Measurements from ENCODE around the gene TCEANC2.

The TCEANC2 gene

DNA sequence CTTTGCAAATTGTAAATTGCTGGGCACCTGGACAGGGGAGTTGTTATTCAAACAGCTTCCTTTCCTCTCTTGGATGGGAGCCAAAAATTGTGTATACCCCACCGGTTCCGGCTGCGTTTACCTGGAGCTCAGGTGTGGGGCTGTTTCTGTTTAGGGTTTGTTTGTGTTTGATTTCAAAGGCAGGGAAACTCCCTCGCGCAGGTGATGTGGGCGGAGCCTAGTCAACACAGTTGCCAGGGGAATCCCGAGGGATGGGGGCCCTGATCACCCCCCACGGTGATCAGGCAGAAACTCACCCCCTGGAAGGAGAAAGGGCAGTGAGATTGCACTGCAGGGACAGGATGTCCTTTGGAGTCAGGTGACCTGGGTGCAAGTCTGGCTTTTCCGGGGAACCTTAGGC is 71.1 kb downstream of the TCEANC2 start:
- no peak for TF ChIP-seq CTCF (IDR thresholded peaks at IDR 0.05; ENCODE audit: extremely low read depth, insufficient read depth, missing control alignments)
- no peak for DNase-seq (ENCODE audit: low spot score)
- in situ Hi-C loops (cut with MboI; ENCODE audit: low pct_unique_long_range_greater_than_20kb, low sequenced_read_pairs, unreplicated experiment), result loop anchor here (25.0 kb wide), 1 partner anchor 363 kb away; no protein-coding TSS in a partner anchor

DNA sequence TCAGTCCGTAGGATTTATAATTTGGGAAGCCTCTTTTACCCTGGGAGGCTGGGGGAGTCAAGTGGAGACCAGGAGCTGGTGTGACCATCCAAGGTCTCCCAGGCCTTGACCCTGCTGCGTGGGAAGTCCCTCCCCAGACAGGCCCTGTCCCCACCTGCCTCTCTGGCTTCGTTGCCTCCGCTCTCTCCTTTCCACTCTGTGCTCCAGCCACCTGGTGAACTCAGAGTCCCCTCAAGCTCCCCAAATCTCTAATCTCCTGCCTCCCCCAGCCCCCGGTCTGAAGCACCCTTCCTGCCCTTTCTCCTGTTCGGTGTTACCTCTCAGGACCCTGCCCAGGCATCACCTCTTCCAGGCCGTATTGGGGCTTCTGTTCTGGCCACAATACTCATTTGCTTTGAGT is 71.5 kb downstream of the TCEANC2 start:
- in situ Hi-C loops (cut with MboI; ENCODE audit: low pct_unique_long_range_greater_than_20kb, low sequenced_read_pairs, unreplicated experiment), result loop anchor here (25.0 kb wide), 1 partner anchor 362 kb away; no protein-coding TSS in a partner anchor
- no peak for TF ChIP-seq CTCF (IDR thresholded peaks at IDR 0.05; ENCODE audit: extremely low read depth, insufficient read depth, missing control alignments)
- no peak for DNase-seq (ENCODE audit: low spot score)

DNA sequence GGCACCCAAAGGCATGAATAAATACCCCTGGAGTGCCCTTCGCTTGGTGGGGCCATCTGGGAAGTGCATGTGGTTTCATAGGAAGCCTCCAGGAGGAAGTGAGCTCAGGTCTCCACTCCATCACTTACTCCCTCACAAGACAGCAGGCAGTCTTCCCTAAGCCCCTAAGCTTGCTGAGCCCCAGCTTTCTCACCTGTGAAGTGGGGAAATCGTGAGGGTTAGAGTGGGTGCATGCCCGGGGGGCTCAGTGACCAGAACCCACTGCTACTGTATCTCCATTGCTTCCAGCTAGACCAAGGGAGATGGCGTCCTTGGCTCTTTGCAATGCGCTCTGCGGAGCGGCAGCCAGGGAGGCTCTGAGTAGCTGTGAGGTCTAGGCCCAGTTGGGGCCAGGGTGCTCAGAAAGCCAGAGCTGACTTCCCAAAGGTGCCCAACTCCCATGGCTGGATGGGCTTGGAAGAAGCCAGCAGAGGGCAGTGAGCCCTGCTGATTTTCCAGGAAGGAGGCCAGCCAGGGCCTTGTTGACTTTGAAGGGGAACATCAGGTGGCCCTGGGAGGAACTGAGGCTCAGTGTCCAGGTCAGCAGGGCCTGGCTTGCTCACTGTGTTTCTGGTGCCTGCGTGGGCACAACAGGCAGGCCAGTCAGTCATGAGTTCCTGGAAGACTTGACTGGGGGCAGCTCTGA is 72.1 kb downstream of the TCEANC2 start:
- TF ChIP-seq CTCF (IDR thresholded peaks at IDR 0.05; ENCODE audit: extremely low read depth, insufficient read depth, missing control alignments), result no peak
- in situ Hi-C loops (cut with MboI; ENCODE audit: low pct_unique_long_range_greater_than_20kb, low sequenced_read_pairs, unreplicated experiment), result no loop called here
- DNase-seq (ENCODE audit: low spot score), result no peak

GRCh38 chr1:54126271-54126815 is 72.9 kb downstream of the TCEANC2 start:
- DNase-seq (ENCODE audit: low spot score), result no peak
- no peak for TF ChIP-seq CTCF (IDR thresholded peaks at IDR 0.05; ENCODE audit: extremely low read depth, insufficient read depth, missing control alignments)
- in situ Hi-C loops (cut with MboI; ENCODE audit: low pct_unique_long_range_greater_than_20kb, low sequenced_read_pairs, unreplicated experiment), result no loop called here

DNA sequence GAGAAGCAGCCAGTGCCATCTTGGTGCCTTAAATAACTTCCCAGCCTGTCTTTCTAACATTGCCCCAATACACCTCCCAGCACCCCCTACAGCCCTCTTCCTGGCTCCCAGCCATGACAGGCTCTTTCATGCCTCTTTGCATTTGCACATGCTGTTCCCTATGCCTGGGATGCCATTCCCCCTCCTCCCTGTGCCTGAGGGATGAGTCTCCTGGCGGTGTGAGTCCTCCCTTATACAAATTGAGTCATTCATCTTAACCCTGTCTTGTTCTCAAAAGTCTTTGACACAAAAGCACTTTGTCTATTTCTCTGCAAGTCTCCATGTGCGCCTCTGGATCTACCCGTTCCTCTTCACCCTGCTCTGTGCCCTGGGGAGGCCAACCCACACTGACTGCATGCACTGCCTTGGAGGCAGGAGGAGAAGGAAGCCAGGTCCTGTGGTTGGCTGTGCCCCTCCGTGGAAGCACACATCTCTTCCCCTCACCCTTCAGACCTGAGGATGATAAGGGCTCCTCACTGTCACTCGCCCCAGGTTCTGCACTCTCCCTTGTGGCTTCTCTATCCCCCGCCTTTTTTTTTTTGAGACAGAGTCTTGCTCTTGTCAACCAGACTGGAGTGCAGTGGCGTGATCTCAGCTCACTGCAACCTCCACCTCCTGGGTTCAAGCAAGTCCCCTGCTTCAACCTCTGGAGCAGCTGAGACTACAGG is 74.3 kb downstream of the TCEANC2 start:
- in situ Hi-C loops (cut with MboI; ENCODE audit: low pct_unique_long_range_greater_than_20kb, low sequenced_read_pairs, unreplicated experiment), result no loop called here
- TF ChIP-seq CTCF (IDR thresholded peaks at IDR 0.05; ENCODE audit: extremely low read depth, insufficient read depth, missing control alignments), result no peak
- no peak for DNase-seq (ENCODE audit: low spot score)

DNA sequence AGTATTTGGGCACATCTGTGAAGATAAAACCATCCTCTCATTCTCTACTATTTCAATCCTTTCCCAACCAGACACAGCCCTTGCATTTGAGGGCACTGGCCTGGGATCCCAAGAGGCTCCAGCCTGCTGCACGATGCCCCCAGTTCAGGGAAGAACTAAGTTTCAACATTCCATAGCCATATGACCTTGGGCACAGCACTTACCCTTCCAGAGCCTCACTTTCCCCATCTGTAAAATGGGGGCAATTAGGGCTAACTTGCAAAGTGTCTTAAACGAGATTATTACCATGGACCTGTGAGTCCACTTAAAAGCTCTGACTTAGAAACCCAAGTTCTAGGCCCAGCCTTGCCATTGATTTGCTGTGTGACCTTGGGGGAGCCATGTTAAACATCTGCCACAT is 76.5 kb downstream of the TCEANC2 start:
- no peak for DNase-seq (ENCODE audit: low spot score)
- no peak for TF ChIP-seq CTCF (IDR thresholded peaks at IDR 0.05; ENCODE audit: extremely low read depth, insufficient read depth, missing control alignments)
- in situ Hi-C loops (cut with MboI; ENCODE audit: low pct_unique_long_range_greater_than_20kb, low sequenced_read_pairs, unreplicated experiment), result no loop called here
